IPS-15b (cell line): ENCODE measurements around the gene FAM107B.

Experiments used
- H3K27me3 ChIP-seq: one replicate; pipeline ENCODE4 v1.6.1; 2013; ENCODE audit warnings: low read length; ENCODE audit not compliant: control insufficient read depth, insufficient read depth
- H3K36me3 ChIP-seq: one replicate; pipeline ENCODE4 v1.6.1; 2013; ENCODE audit warnings: low read length; ENCODE audit not compliant: control insufficient read depth, insufficient read depth
- H3K4me1 ChIP-seq: one replicate; pipeline ENCODE4 v1.6.1; 2013; ENCODE audit warnings: mild to moderate bottlenecking, low read length; ENCODE audit not compliant: control insufficient read depth, insufficient read depth
- H3K4me3 ChIP-seq: one replicate; pipeline ENCODE4 v1.5.1; 2013; ENCODE audit warnings: low read depth, low read length
- H3K9ac ChIP-seq: one replicate; pipeline ENCODE4 v1.6.1; 2013; ENCODE audit warnings: low read depth, mild to moderate bottlenecking, low read length
- H3K9me3 ChIP-seq: one replicate; pipeline ENCODE4 v1.6.1; 2013; ENCODE audit warnings: mild to moderate bottlenecking, low read length; ENCODE audit not compliant: control insufficient read depth, insufficient read depth

The FAM107B gene

DNA sequence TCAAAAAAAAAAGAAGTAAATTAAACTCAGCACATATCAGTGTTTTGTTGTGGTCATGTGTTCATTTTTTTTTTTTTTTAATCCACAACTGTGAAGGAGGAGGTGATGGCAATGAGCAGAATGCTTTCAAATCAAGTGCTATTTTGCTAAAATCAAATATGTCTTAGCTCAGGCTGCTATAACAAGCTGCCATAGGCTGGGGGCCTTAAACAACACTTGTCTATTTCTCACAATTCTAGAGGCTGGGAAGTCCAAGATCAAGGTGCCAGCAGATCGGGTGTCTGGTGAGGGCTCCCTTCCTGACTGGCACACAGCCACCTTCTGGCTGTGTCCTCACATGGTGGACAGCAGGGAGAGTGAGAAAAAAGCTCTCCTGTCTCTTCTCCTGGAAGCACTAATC is 203.9 kb downstream of the FAM107B start:
- no peak overlapping the region for H3K9ac ChIP-seq
- H3K36me3 ChIP-seq, result peaks cover 2% of the 10 kb centered on the region
- H3K9me3 ChIP-seq, result no peaks in the 10 kb centered on the region
- no peaks in the 10 kb centered on the region for H3K4me1 ChIP-seq
- no peak overlapping the region for H3K4me3 ChIP-seq
- H3K27me3 ChIP-seq, result no peaks in the 10 kb centered on the region

DNA sequence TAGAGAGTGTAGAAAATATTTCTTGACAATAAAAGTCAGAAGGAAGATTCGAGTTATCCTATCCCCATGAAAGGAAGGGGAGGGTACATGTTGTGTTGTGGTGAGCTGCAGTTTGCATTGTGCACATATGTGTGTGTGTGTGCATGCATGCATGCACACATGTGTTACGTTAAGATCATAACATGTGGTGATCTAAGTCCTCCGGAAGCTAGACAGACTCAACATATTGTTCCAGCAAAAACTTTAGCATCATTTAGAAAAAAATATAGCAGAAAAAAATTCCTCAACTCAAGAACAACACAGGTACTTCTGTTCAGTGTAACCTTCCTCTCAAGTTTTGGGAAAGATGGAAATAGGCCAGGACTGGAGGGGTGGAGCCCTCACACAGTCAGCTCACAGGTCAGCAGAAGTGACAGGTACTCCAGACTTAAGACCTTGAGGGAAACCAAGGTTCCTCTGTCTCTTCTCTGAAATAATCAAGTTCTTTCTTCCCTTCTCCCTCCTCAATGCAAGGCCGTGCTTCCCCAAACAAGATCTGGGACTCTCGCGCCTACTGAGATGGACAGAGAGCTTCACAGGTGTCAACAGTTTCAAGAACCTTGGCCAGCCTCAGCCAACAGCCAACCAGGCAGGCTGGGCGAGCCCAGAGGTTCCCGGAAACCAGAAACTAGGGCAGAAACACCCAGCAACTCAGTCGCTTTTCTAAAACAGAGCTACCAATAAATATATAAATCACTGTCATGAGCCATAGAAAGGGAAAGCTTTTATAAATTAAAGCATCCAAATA is 205.2 kb downstream of the FAM107B start:
- no peaks in the 10 kb centered on the region for H3K4me1 ChIP-seq
- H3K9ac ChIP-seq, result no peak overlapping the region

DNA sequence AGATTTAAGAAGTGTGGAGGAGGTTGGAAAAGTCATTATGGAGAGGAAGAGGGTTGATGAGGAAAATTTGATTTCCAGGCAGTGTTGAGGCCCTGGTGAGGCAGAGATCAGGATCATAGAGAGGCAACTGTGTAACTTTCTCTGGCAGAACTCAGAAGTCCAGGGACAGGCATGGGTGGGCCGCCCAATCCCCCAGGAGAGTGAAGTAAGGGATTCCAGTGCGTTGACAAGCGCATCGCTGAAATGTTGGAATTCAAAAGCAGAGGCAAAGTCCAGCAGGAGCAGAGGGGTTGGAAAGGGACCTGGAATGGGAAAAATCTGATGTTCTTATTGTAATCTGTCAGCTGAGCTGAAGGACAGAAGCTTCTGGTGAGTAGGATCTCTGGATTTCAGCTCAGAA is 207.3 kb downstream of the FAM107B start:
- peaks cover 5% of the 10 kb centered on the region for H3K4me1 ChIP-seq

More for the DNA sequence above, 205.2 kb downstream of the FAM107B start:
- Histone ChIP-seq H3K36me3 (peaks cover 2% of the 10 kb centered on the region), H3K4me3 (no peak overlapping the region), H3K27me3 (no peaks in the 10 kb centered on the region), H3K9me3 (no peaks in the 10 kb centered on the region)

DNA sequence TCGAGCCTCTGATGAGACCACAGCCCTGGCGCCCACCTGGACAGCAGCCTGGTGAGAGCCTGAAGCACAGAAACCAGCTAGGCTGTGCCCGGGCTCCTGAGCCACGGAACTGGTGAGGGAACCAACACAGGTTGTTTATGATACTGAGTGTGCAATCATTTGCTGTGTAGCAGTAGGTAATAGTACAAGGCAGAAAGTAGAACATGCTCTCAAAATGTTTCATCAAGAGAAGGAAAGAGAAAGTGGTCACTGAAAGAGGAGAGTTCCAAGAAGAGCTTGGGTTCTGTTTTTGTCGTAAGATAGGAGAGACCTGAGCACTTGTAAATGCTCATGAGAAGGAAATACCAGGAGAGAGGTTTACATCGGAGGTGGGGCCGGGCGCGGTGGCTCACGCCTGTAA is 208.2 kb downstream of the FAM107B start:
- H3K27me3 ChIP-seq, result no peaks in the 10 kb centered on the region
- no peak overlapping the region for H3K4me3 ChIP-seq
- no peaks in the 10 kb centered on the region for H3K9me3 ChIP-seq
- no peak overlapping the region for H3K9ac ChIP-seq
- peaks cover 2% of the 10 kb centered on the region for H3K36me3 ChIP-seq
- peaks cover 7% of the 10 kb centered on the region for H3K4me1 ChIP-seq

More for the DNA sequence above, 207.3 kb downstream of the FAM107B start:
- Histone ChIP-seq H3K4me3 (no peak overlapping the region), H3K9me3 (no peaks in the 10 kb centered on the region), H3K36me3 (peaks cover 2% of the 10 kb centered on the region), H3K9ac (no peak overlapping the region), H3K27me3 (no peaks in the 10 kb centered on the region)

DNA sequence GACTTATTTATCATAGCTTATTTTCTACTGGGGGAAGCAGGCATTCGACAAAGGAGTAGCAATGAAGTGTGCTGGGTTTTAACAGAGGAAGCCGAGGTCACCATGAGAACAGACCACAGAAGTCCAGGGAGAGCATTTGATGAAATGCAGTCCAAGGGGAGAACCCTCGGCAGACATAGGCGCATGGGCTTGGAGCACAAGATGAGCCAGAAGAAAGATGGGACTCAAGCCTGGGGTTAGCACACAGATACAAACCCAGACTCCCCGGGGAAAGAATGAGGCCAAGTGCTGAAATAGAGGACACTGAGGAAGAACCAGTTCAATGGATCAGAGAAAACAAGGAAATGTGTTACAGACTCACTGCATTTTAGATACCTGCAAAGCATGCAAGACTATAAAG is 209.5 kb downstream of the FAM107B start:
- Histone ChIP-seq H3K27me3 (no peaks in the 10 kb centered on the region), H3K9me3 (no peaks in the 10 kb centered on the region), H3K36me3 (peaks cover 2% of the 10 kb centered on the region), H3K9ac (no peak overlapping the region), H3K4me3 (no peak overlapping the region), H3K4me1 (peaks cover 10% of the 10 kb centered on the region)

GRCh38 chr10:14564268-14564744 is 210.4 kb downstream of the FAM107B start:
- Histone ChIP-seq H3K4me1 (peaks cover 10% of the 10 kb centered on the region), H3K9ac (no peak overlapping the region), H3K36me3 (peaks cover 2% of the 10 kb centered on the region), H3K9me3 (no peaks in the 10 kb centered on the region), H3K4me3 (no peak overlapping the region), H3K27me3 (no peaks in the 10 kb centered on the region)

DNA sequence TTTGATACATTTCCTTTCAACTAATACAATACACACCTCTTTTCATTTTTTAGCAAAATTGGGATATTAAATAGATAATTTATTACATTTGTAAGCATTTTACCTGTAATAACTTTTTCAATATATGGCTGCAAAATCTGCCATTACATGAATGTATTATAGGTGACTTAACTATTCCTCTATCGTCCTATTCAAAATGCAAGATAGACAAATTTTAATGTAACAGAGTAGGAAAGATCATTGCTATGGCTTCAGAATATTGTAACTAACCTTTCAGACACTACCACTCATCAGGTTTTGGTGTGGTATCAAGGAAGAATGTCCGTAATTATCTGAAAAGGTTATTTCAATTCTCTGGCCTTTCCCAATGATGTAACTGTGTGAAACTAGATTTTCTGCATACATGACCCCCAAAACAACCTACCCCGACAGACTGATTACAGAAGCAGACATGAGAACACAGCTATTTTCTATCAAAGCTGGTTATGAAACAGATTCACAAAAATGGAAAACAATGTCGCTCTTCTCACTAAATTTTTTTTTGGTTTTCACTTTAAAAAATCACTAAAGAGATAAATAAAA is 211.2 kb downstream of the FAM107B start:
- Histone ChIP-seq H3K4me1 (peaks cover 10% of the 10 kb centered on the region), H3K9ac (no peak overlapping the region), H3K36me3 (peaks cover 2% of the 10 kb centered on the region), H3K4me3 (no peak overlapping the region), H3K27me3 (no peaks in the 10 kb centered on the region), H3K9me3 (no peaks in the 10 kb centered on the region)

DNA sequence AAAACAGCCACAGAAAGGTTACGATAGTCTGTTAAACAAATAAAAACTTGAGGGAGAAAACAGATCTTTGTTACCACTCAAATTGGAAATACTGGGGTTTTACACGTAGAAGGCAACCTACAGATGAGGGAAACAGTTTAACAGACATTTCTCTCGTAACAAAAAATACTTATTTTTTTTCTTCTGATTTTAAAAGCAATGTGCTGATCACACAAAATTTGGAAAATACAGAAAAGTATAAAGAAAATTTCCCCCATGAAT is 211.7 kb downstream of the FAM107B start:
- no peak overlapping the region for H3K4me3 ChIP-seq
- H3K4me1 ChIP-seq, result peaks cover 10% of the 10 kb centered on the region
- no peaks in the 10 kb centered on the region for H3K9me3 ChIP-seq
- no peak overlapping the region for H3K9ac ChIP-seq
- H3K27me3 ChIP-seq, result no peaks in the 10 kb centered on the region
- peaks cover 2% of the 10 kb centered on the region for H3K36me3 ChIP-seq

- no peak overlapping the region for H3K4me3 ChIP-seq
- peaks cover 10% of the 10 kb centered on the region for H3K4me1 ChIP-seq
- H3K9me3 ChIP-seq, result no peaks in the 10 kb centered on the region
- no peak overlapping the region for H3K9ac ChIP-seq
- H3K27me3 ChIP-seq, result no peaks in the 10 kb centered on the region
- H3K36me3 ChIP-seq, result no peaks in the 10 kb centered on the region
These were observed 212.2 kb downstream of the FAM107B start for GRCh38 chr10:14562218-14563075.

GRCh38 chr10:14560791-14561765 is 213.6 kb downstream of the FAM107B start:
- no peaks in the 10 kb centered on the region for H3K36me3 ChIP-seq
- H3K4me3 ChIP-seq, result no peak overlapping the region
- no peaks in the 10 kb centered on the region for H3K9me3 ChIP-seq
- no peaks in the 10 kb centered on the region for H3K27me3 ChIP-seq
- H3K4me1 ChIP-seq, result peaks cover 10% of the 10 kb centered on the region
- H3K9ac ChIP-seq, result no peak overlapping the region

GRCh38 chr10:14560274-14560673 is 214.4 kb downstream of the FAM107B start:
- H3K9ac ChIP-seq, result no peak overlapping the region
- no peak overlapping the region for H3K4me3 ChIP-seq
- no peaks in the 10 kb centered on the region for H3K9me3 ChIP-seq
- H3K27me3 ChIP-seq, result no peaks in the 10 kb centered on the region
- H3K4me1 ChIP-seq, result peaks cover 14% of the 10 kb centered on the region
- no peaks in the 10 kb centered on the region for H3K36me3 ChIP-seq
